Adipocyte (in vitro differentiated cells): ENCODE measurements around the gene VPS13D.

Experiments
- DNase-seq: peaks from one replicate; pipeline ENCODE4 v3.0.0-alpha.2; 2015; ENCODE audit warnings: low read depth
- H3K27me3 ChIP-seq: replicated peaks from 2 replicates; pipeline ENCODE4 v1.7.0; 2013; ENCODE audit warnings: mild to moderate bottlenecking, low read length, moderate library complexity; ENCODE audit not compliant: control insufficient read depth, insufficient read depth
- H3K36me3 ChIP-seq: 2 replicates; pipeline ENCODE4 v1.7.0; 2013; ENCODE audit warnings: low read length, mild to moderate bottlenecking, moderate library complexity; ENCODE audit not compliant: control insufficient read depth, insufficient read depth, severe bottlenecking
- H3K4me1 ChIP-seq: 2 replicates; pipeline ENCODE4 v1.7.0; 2013; ENCODE audit warnings: mild to moderate bottlenecking, low read length, moderate library complexity; ENCODE audit not compliant: control insufficient read depth, insufficient read depth
- H3K4me3 ChIP-seq: 2 replicates; pipeline ENCODE4 v1.7.0; 2013; ENCODE audit warnings: mild to moderate bottlenecking, low read length, moderate library complexity
- H3K9ac ChIP-seq: 2 replicates; pipeline ENCODE4 v1.7.0; 2013; ENCODE audit warnings: mild to moderate bottlenecking, low read length, moderate library complexity
- H3K9me3 ChIP-seq: 2 replicates; pipeline ENCODE4 v1.7.0; 2013; ENCODE audit warnings: mild to moderate bottlenecking, low read length, moderate library complexity; ENCODE audit not compliant: control insufficient read depth

Gene VPS13D

GRCh38 chr1:12436817-12437599, 207.2 kb downstream of the VPS13D start:
- Histone ChIP-seq H3K4me3 (no peak overlapping the region), H3K9me3 (no peaks in the 10 kb centered on the region), H3K9ac (peak overlapping the region; percentile 8), H3K27me3 (no peaks in the 10 kb centered on the region), H3K36me3 (peaks cover 26% of the 10 kb centered on the region), H3K4me1 (peaks cover 39% of the 10 kb centered on the region)
- DNase-seq: peak; percentile 55

GRCh38 chr1:12437629-12438028, 207.8 kb downstream of the VPS13D start:
- H3K4me3 ChIP-seq: no peak overlapping the region
- H3K27me3 ChIP-seq: no peaks in the 10 kb centered on the region
- H3K36me3 ChIP-seq: peaks cover 25% of the 10 kb centered on the region
- H3K9me3 ChIP-seq: no peaks in the 10 kb centered on the region
- H3K4me1 ChIP-seq: peaks cover 39% of the 10 kb centered on the region
- peak overlapping the region; percentile 8 for H3K9ac ChIP-seq
- DNase-seq: no peak

GRCh38 chr1:12438349-12438924, 208.6 kb downstream of the VPS13D start:
- Histone ChIP-seq H3K4me1 (peaks cover 35% of the 10 kb centered on the region), H3K9ac (no peak overlapping the region), H3K4me3 (no peak overlapping the region), H3K27me3 (no peaks in the 10 kb centered on the region), H3K9me3 (no peaks in the 10 kb centered on the region), H3K36me3 (peaks cover 26% of the 10 kb centered on the region)
- DNase-seq: no peak

DNA sequence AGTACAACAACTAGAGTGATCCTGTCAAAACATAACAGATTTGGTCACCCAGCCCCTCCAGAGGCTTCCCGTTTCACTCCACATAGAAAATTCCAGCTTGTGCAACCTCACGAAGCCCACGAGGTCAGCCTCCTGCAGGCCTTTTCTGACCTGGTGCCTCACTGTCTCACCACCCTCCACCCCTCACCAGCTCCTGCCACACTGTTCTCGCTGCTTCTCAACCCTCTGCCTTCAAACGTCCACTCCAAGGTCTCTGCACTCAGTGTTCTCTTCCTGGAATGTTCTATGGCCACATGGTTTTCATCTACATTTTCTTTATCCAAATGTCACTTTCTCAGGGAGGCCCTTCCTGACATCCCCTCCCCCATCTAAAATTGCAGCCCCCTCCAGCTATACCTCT, 209.2 kb downstream of the VPS13D start:
- Histone ChIP-seq H3K9ac (no peak overlapping the region), H3K36me3 (peaks cover 26% of the 10 kb centered on the region), H3K4me3 (no peak overlapping the region), H3K4me1 (peaks cover 28% of the 10 kb centered on the region), H3K27me3 (no peaks in the 10 kb centered on the region), H3K9me3 (no peaks in the 10 kb centered on the region)
- no peak for DNase-seq

DNA sequence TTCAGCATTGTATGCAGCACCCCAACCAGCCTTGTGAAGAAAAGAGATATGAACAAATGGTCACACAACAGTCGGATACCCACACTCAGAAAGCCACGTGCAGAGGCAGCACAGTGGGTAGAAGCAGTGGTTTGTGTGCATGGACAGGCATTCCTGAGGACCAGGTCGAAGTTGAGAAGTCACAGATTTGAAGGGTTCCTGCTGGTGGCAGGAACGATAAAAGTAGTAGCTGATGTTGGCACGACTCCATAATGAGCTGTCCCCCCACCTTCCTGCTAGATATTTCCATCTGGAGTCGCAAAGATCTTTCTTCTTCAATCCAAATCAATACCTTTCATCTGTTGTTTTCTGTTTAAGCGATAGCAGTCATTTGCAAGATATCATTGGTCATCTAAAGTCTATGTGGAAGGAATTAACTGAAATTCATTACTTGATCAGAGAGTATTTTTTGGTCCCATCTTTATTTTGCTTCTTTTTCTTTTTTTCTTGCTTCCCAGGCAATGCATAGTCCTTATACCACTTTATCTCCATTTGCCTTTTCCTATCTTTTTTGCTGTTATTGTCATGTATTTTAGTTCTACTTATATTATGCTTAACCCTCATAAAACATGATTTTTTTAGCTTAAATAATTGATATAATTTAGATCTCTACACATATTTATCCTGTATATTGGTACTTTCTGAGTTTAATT, 211.7 kb downstream of the VPS13D start:
- Histone ChIP-seq H3K4me3 (no peak overlapping the region), H3K36me3 (peaks cover 26% of the 10 kb centered on the region), H3K9ac (no peak overlapping the region), H3K4me1 (peaks cover 19% of the 10 kb centered on the region), H3K27me3 (no peaks in the 10 kb centered on the region), H3K9me3 (no peaks in the 10 kb centered on the region)
- no peak for DNase-seq

- DNase-seq: no peak
- H3K9ac ChIP-seq: no peak overlapping the region
- peaks cover 20% of the 10 kb centered on the region for H3K4me1 ChIP-seq
- peaks cover 26% of the 10 kb centered on the region for H3K36me3 ChIP-seq
- H3K9me3 ChIP-seq: no peaks in the 10 kb centered on the region
- no peaks in the 10 kb centered on the region for H3K27me3 ChIP-seq
- no peak overlapping the region for H3K4me3 ChIP-seq
These were observed 212.4 kb downstream of the VPS13D start for GRCh38 chr1:12442217-12442616.

GRCh38 chr1:12443151-12443550, 213.3 kb downstream of the VPS13D start:
- Histone ChIP-seq H3K36me3 (peaks cover 24% of the 10 kb centered on the region), H3K9me3 (no peaks in the 10 kb centered on the region), H3K4me1 (peaks cover 23% of the 10 kb centered on the region), H3K4me3 (no peak overlapping the region), H3K9ac (no peak overlapping the region), H3K27me3 (no peaks in the 10 kb centered on the region)
- no peak for DNase-seq

GRCh38 chr1:12444329-12444841, 214.6 kb downstream of the VPS13D start:
- DNase-seq: no peak

DNA sequence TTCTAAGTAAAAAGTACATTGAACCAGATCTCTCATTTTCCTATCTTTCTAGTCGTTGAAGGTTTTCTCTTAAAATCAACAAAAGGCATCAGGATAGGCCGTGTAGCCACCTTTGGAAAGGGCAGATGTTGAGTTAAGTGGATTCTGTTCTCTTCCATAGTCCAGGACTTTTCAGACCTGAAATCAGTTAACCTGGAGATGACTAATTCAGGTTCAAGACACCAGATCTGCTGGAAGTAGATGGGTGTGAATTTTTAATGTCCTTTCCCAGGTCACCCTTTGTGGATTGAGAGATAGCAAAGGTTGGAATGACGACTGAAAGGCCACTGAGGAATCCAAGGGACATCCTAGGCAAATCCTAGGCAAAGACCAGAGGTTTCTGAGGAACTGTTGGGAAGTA, 215.4 kb downstream of the VPS13D start:
- Histone ChIP-seq H3K4me1 (peaks cover 39% of the 10 kb centered on the region), H3K9me3 (no peaks in the 10 kb centered on the region), H3K36me3 (peaks cover 5% of the 10 kb centered on the region), H3K27me3 (no peaks in the 10 kb centered on the region), H3K9ac (no peak overlapping the region), H3K4me3 (no peak overlapping the region)
- DNase-seq: no peak

More at GRCh38 chr1:12444329-12444841, 214.6 kb downstream of the VPS13D start:
- Histone ChIP-seq H3K9ac (no peak overlapping the region), H3K27me3 (no peaks in the 10 kb centered on the region), H3K4me1 (peaks cover 31% of the 10 kb centered on the region), H3K9me3 (no peaks in the 10 kb centered on the region), H3K36me3 (peaks cover 12% of the 10 kb centered on the region), H3K4me3 (no peak overlapping the region)

- Histone ChIP-seq H3K4me1 (peaks cover 53% of the 10 kb centered on the region), H3K9ac (peak overlapping the region; percentile 88), H3K27me3 (no peaks in the 10 kb centered on the region), H3K4me3 (no peak overlapping the region), H3K9me3 (no peaks in the 10 kb centered on the region), H3K36me3 (peaks cover 5% of the 10 kb centered on the region)
- DNase-seq: no peak
These were observed 216.8 kb downstream of the VPS13D start for GRCh38 chr1:12446593-12446992.

DNA sequence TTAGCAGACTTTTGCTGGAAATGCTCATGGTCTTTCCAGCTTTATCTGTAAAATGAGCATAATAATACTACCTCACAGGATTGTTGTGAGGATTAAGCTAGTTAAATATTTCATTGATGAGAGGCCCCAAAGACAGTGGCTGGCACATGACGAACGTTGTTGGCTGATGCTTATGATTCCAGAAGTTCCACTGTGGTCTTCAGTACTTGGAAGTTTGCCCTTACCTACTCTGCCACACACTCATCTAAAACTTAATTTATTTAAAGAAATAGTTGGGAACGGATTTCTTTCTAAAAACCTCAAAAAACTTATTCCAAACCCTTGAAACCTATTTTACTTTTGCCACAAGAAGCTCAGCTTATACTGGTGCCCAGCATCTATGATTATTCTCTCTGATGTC, 217.5 kb downstream of the VPS13D start:
- peak; percentile 75 for DNase-seq
- H3K36me3 ChIP-seq: peaks cover 5% of the 10 kb centered on the region
- no peaks in the 10 kb centered on the region for H3K9me3 ChIP-seq
- H3K4me3 ChIP-seq: peak overlapping the region; percentile 43
- peaks cover 56% of the 10 kb centered on the region for H3K4me1 ChIP-seq
- H3K9ac ChIP-seq: peak overlapping the region; percentile 88
- no peaks in the 10 kb centered on the region for H3K27me3 ChIP-seq
